ENCODE data around the gene SYNE2.
"Not testable (repeated sequence)": the region's sequence is repeated elsewhere in the genome, so short reads cannot be mapped to it uniquely, and the experiment has no call there.

SYNE2 gene, protein sequence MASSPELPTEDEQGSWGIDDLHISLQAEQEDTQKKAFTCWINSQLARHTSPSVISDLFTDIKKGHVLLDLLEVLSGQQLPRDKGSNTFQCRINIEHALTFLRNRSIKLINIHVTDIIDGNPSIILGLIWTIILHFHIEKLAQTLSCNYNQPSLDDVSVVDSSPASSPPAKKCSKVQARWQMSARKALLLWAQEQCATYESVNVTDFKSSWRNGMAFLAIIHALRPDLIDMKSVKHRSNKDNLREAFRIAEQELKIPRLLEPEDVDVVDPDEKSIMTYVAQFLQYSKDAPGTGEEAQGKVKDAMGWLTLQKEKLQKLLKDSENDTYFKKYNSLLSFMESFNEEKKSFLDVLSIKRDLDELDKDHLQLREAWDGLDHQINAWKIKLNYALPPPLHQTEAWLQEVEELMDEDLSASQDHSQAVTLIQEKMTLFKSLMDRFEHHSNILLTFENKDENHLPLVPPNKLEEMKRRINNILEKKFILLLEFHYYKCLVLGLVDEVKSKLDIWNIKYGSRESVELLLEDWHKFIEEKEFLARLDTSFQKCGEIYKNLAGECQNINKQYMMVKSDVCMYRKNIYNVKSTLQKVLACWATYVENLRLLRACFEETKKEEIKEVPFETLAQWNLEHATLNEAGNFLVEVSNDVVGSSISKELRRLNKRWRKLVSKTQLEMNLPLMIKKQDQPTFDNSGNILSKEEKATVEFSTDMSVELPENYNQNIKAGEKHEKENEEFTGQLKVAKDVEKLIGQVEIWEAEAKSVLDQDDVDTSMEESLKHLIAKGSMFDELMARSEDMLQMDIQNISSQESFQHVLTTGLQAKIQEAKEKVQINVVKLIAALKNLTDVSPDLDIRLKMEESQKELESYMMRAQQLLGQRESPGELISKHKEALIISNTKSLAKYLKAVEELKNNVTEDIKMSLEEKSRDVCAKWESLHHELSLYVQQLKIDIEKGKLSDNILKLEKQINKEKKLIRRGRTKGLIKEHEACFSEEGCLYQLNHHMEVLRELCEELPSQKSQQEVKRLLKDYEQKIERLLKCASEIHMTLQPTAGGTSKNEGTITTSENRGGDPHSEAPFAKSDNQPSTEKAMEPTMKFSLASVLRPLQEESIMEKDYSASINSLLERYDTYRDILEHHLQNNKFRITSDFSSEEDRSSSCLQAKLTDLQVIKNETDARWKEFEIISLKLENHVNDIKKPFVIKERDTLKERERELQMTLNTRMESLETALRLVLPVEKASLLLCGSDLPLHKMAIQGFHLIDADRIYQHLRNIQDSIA (N-terminal part only)

GRCh38 chr14:63852817-63853731 is at the start of gene SYNE2:
SYNE2 (plus strand) TSS chr14:63853004; CDS start chr14:63909149, 56,145 bp downstream.
- TF ChIP-seq, protein P1, sequence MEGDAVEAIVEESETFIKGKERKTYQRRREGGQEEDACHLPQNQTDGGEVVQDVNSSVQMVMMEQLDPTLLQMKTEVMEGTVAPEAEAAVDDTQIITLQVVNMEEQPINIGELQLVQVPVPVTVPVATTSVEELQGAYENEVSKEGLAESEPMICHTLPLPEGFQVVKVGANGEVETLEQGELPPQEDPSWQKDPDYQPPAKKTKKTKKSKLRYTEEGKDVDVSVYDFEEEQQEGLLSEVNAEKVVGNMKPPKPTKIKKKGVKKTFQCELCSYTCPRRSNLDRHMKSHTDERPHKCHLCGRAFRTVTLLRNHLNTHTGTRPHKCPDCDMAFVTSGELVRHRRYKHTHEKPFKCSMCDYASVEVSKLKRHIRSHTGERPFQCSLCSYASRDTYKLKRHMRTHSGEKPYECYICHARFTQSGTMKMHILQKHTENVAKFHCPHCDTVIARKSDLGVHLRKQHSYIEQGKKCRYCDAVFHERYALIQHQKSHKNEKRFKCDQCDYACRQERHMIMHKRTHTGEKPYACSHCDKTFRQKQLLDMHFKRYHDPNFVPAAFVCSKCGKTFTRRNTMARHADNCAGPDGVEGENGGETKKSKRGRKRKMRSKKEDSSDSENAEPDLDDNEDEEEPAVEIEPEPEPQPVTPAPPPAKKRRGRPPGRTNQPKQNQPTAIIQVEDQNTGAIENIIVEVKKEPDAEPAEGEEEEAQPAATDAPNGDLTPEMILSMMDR (IDR thresholded peaks at IDR 0.05), result no peak
- H3K9ac ChIP-seq, result no peak within 1 kb of the TSS
- H2AFZ ChIP-seq, result peak within 1 kb of the TSS; percentile 96
- H3K27me3 ChIP-seq (ENCODE audit: control insufficient read depth, insufficient read depth, low read length), result no peaks in the 10 kb centered on the region
- H3K4me3 ChIP-seq (ENCODE audit: low read depth, low read length), result peak within 1 kb of the TSS; percentile 57
- no peaks in the 10 kb centered on the region for H3K9me3 ChIP-seq (ENCODE audit: control insufficient read depth, low read length)
- H3K27ac ChIP-seq, result peak within 1 kb of the TSS; percentile 55
- peaks cover 22% of the 10 kb centered on the region for H3K79me2 ChIP-seq
- H3K36me3 ChIP-seq (ENCODE audit: control insufficient read depth, insufficient read depth, low read length), result no peaks in the 10 kb centered on the region
- H3K4me1 ChIP-seq, result peaks cover 3% of the 10 kb centered on the region
- peak within 1 kb of the TSS; percentile 79 for H3K4me2 ChIP-seq (ENCODE audit: low read length)

DNA sequence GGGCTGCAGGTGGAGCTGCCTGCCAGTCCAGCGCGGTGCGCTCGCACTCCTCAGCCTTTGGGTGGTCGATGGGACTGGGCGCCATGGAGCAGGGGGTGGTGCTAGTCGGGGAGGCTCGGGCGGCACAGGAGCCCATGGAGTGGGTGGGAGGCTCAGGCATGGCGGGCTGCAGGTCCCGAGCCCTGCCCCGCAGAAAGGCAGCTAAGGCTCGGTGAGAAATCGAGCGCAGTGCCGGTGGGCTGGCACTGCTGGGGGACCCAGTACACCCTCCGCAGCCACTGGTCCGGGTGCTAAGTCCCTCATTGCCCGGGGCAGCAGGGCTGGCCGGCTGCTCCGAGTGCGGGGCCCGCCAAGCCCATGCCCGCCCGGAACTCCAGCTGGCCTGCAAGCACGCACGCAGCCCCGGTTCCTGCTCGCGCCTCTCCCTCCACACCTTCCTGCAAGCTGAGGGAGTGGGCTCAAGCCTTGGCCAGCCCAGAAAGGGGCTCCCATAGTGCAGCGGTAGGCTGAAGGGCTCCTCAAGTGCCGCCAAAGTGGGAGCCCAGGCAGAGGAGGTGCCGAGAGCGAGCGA is 49.5 kb upstream of the SYNE2 start:
- H2AFZ ChIP-seq; H3K4me2 ChIP-seq (ENCODE audit: low read length); H3K27me3 ChIP-seq (ENCODE audit: control insufficient read depth, insufficient read depth, low read length); H3K4me1 ChIP-seq; H3K9me3 ChIP-seq (ENCODE audit: control insufficient read depth, low read length); H3K4me3 ChIP-seq (ENCODE audit: low read depth, low read length); H3K79me2 ChIP-seq; H3K27ac ChIP-seq; H3K36me3 ChIP-seq (ENCODE audit: control insufficient read depth, insufficient read depth, low read length); H3K9ac ChIP-seq: not testable (repeated sequence)

GRCh38 chr14:63806064-63806463 is 46.7 kb upstream of the SYNE2 start:
- not testable (repeated sequence) for H3K4me3 ChIP-seq (ENCODE audit: low read depth, low read length); H3K9me3 ChIP-seq (ENCODE audit: control insufficient read depth, low read length); H3K9ac ChIP-seq; H3K4me1 ChIP-seq; H3K36me3 ChIP-seq (ENCODE audit: control insufficient read depth, insufficient read depth, low read length); H3K79me2 ChIP-seq; H3K27me3 ChIP-seq (ENCODE audit: control insufficient read depth, insufficient read depth, low read length); H3K4me2 ChIP-seq (ENCODE audit: low read length); H2AFZ ChIP-seq; H3K27ac ChIP-seq

DNA sequence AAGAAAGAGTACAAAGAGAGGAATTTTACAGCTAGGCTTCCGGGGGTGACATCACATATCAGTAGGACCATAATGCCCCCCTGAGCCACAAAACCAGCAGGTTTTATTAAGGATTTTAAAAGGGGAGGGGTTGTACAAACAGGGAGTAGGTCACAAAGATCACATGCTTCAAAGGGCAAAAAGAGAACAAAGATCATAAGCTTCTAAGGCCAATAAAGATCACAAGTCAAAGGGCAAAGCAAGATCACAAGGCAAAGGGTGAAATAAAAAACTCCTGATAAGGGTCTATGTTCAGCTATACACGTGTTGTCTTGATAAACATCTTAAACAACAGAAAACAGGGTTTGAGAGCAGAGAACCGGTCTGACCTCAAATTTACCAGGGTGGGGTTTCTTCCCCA is 41.1 kb upstream of the SYNE2 start:
- H3K9me3 ChIP-seq (ENCODE audit: control insufficient read depth, low read length); H3K27ac ChIP-seq; H3K27me3 ChIP-seq (ENCODE audit: control insufficient read depth, insufficient read depth, low read length); H3K9ac ChIP-seq; H3K4me3 ChIP-seq (ENCODE audit: low read depth, low read length); H3K79me2 ChIP-seq; H3K36me3 ChIP-seq (ENCODE audit: control insufficient read depth, insufficient read depth, low read length); H3K4me1 ChIP-seq; H3K4me2 ChIP-seq (ENCODE audit: low read length); H2AFZ ChIP-seq: not testable (repeated sequence)

DNA sequence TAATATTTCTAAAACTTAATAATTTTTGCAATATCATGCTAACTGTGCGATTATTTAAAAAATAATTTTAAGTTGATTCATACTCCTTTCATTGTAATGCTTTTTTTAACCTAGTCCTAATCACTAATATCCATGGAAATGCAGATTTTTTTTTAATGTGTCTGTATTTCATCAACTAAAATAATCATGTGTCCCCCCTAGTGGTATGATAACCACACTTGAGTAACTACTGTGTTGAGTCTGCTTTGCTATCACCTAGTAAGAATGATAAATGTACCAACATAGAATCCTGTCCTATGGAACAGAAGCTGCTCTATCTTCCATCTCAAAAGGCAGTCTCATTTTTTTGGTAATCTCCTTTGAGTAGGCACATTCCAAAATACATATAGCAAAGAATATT is 19.1 kb upstream of the SYNE2 start:
- Histone ChIP-seq H3K36me3 (ENCODE audit: control insufficient read depth, insufficient read depth, low read length) (no peaks in the 10 kb centered on the region), H2AFZ (no peak overlapping the region), H3K4me2 (ENCODE audit: low read length) (no peak overlapping the region), H3K4me3 (ENCODE audit: low read depth, low read length) (no peak overlapping the region), H3K79me2 (no peaks in the 10 kb centered on the region), H3K27ac (no peak overlapping the region), H3K9me3 (ENCODE audit: control insufficient read depth, low read length) (no peaks in the 10 kb centered on the region), H3K9ac (no peak overlapping the region), H3K27me3 (ENCODE audit: control insufficient read depth, insufficient read depth, low read length) (no peaks in the 10 kb centered on the region), H3K4me1 (no peaks in the 10 kb centered on the region)
- TF ChIP-seq, protein P1 (IDR thresholded peaks at IDR 0.05), result no peak
